HG03060 (cell line): ENCODE results near the gene SLC22A5.

Experiments used
- ATAC-seq: cut with Tn5 transposase; IDR thresholded peaks from one replicate; pipeline ENCODE4 v1.9.1; 2021; ENCODE audit warnings: low read depth, moderate number of reproducible peaks; ENCODE audit not compliant: unreplicated experiment

SLC22A5 gene

DNA sequence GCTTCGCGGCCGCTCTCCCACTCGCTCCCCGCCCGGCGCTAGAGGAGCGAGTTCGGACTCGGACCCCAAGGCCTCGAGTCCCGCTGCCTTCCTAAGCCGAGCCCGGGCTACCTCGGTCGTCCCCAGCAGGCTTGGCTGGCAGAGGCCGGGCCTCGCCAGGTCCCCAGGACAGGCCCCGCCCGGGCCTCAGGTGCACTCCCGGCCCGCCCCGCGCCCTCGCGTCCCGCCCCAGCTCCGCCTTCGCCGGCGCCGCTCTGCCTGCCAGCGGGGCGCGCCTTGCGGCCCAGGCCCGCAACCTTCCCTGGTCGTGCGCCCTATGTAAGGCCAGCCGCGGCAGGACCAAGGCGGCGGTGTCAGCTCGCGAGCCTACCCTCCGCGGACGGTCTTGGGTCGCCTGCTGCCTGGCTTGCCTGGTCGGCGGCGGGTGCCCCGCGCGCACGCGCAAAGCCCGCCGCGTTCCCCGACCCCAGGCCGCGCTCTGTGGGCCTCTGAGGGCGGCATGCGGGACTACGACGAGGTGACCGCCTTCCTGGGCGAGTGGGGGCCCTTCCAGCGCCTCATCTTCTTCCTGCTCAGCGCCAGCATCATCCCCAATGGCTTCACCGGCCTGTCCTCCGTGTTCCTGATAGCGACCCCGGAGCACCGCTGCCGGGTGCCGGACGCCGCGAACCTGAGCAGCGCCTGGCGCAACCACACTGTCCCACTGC is at the start of gene SLC22A5:
TSS of gene SLC22A5 (plus strand) at position 237 of the 707 bp plus-strand sequence. CDS start at position 500, 263 bp downstream.
- ATAC-seq = peak; percentile 52

- ATAC-seq = no peak
Measured at GRCh38 chr5:132319975-132320374, 49.5 kb upstream of the SLC22A5 start.

GRCh38 chr5:132321109-132321721 is 48.3 kb upstream of the SLC22A5 start:
- ATAC-seq = no peak

GRCh38 chr5:132322266-132322665 is 47.2 kb upstream of the SLC22A5 start:
- no peak for ATAC-seq

- ATAC-seq = no peak
Measured at GRCh38 chr5:132323202-132323601, 46.3 kb upstream of the SLC22A5 start.

- no peak for ATAC-seq
Measured at GRCh38 chr5:132325691-132326090, 43.8 kb upstream of the SLC22A5 start.

DNA sequence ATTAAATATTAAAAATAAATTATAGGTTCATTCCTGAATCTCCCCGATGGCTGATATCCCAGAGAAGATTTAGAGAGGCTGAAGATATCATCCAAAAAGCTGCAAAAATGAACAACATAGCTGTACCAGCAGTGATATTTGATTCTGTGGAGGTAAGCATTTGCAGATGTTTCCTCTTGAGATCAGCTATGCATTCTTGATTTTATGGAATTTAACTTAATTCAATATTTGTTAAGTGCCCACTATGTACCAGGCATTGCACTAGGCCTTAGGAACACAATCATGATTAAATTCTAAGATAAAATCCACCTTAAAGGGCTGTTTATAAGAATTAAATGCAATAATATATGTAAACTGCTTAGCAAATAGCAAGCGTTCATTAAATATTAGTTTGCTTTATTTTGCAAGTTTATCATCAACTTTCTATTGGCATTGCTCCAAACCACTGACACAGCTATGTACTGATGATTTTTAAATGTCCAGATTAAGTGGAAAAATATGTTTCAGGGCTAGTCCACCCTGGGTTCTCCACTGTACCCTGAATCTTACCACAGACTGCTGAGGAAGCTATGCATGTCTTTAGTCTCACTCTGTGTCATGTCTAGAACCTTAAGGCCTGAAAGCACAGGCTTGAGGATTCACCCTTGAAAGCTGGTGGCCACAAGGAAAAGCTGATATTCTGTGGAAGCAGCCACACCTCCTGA is 42.1 kb upstream of the SLC22A5 start:
- ATAC-seq = no peak

- no peak for ATAC-seq
Measured at GRCh38 chr5:132334812-132335211, 34.7 kb upstream of the SLC22A5 start.

- ATAC-seq = no peak
Measured at GRCh38 chr5:132335402-132335801, 34.1 kb upstream of the SLC22A5 start.

DNA sequence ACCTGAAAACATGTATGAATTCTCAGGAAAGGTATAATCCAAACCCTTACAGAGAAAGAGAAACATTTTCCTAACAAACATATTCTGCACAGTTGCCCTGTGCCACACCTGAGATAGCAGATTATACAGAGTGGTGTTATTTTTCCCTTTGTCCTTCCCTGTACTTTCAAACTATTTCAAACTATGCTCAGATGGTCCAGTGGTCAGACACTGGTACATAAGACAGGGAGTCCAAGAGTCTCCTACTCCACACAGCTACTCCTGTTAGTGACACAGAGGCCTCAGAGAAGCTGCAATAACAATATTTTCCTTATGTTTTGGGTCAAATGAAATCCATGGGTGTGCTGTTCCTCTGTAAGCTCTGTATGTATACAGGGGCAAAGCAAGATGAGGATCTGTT is 30.0 kb upstream of the SLC22A5 start:
- no peak for ATAC-seq

GRCh38 chr5:132342291-132343180 is 27.0 kb upstream of the SLC22A5 start:
- no peak for ATAC-seq

DNA sequence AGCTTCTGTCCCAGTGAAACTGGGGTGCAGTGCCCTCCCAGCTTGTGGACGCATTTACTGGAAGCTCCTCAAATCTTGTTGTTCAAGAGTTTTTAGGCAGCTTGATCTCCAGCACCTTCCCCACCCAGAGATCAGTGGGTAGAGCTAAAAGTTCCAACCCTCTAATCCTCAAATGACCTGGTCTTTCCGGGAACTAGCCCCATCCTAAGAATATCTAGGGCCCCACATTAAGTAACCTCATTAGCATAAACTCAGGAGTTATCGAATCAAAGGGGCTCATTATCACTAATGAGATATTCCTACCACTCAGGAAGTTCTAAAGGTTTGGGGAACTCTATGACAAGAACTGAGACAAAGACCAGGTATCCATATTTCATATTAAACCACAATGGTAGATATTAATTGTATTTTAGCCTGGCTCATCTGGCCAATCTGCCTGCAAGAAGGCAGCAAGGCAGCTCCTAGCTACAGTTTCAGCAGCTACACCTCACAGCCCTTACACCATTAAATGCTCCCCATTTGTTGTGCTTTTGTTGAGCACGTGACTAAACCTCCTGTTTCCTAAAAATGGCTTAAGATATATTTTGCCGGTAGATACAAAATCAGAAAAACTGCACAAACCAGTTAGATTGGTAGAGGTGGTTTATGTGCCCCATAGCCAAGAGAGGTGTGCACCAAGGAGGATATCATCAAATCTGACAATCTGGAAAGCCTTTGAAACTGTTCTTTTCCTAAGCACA is 24.6 kb upstream of the SLC22A5 start:
- no peak for ATAC-seq

- no peak for ATAC-seq
Measured at GRCh38 chr5:132353486-132353995, 16.0 kb upstream of the SLC22A5 start.

DNA sequence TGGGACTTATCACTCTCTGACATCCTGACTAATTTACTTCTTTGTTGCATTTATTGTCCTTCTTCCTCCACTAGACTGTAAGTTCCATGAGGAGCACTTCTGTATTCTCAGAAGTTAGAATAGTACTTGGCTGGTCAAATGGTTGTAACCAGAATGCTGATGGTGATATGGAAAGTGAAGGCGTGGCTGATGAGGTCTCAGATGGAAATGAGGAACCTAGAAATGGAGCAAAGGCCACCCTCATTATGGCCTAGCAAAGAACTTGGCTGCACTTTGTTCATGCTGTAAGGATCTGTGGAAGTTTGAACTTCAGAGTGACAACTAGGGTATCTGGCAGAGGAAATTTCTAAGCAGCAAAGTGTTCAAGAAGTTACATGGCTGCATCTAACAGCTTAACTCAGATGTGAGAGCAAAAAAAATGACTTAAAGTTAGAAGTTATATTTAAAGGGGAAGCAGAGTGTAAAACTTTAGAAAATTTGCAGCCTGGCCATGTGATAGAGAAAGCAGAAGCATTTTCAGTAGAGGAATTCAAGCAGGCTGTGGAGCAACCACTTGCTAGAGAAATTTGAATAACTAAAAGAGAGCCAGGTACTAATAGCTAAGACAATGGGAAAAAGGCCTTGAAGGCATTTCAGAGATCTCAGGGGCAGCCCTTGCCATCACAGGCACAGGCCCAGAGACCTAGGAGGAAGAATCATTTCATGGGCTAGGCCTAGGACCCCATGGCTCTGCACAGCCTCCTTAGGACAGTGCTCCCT is 14.9 kb upstream of the SLC22A5 start:
- no peak for ATAC-seq

DNA sequence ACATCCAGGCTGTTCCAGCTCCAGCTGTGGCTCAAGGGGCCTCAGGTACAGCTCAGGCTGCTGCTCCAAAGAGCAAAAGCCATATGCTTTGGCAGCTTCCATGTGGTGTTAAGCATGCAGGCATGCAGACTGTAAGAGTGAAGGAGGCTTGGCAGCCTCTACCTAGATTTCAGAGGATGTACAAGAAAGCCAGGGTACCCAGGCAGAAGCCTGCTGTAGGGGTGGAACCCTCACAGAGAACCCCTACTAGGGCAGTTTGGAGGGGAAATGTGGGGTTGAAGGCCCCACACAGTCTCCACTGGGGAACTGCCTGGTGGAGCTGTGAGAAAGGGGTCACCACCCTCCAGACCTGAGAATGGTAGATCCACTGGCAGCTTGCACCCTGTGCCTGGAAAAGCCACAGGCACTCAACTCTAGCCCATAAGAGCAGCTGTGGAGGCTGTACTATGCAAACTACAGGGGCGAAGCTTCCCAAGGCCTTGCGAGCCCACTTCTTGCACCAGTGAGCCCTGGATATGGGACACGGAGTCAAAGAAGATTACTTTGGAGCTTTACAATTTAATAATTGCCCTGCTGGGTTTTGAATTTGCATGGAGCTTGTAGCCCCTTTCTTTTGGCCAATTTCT is 14.3 kb upstream of the SLC22A5 start:
- no peak for ATAC-seq

DNA sequence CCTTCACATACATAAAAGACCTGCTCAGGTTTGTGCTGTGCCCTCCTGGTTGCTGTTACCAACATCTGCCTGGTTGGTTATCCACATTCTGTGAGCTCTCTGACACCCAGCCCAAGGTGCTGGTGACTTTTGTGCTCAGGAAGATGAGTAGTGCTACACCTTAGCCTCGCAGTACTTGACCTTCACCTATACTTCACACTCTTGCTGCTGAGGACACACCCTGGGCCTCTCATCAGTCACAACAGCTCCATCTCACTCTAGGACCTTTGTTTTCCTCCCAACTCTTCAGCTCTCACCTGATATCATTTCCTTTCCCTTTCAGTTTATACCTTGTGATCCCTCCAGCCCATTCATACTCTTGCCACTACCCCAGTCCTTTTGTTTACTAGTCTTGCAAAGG is 10.7 kb upstream of the SLC22A5 start:
- no peak for ATAC-seq

DNA sequence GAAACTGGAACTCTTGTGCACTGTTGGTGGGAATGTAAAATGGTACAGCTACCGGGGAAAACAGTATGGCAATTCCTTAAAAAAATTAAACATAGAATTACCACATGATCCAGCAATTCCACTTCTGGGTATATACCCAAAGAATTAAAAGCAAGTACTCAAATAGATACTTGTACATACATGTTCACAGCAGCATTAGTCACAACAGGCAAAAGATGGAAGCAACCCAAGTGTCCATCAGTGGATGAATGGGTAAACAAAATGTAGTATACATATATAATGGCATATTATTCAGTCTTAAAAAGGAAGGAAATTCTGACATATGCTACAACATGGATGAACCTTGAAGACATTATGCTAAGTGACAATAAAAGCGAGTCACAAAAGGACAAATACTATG is 7.4 kb upstream of the SLC22A5 start:
- ATAC-seq = no peak

DNA sequence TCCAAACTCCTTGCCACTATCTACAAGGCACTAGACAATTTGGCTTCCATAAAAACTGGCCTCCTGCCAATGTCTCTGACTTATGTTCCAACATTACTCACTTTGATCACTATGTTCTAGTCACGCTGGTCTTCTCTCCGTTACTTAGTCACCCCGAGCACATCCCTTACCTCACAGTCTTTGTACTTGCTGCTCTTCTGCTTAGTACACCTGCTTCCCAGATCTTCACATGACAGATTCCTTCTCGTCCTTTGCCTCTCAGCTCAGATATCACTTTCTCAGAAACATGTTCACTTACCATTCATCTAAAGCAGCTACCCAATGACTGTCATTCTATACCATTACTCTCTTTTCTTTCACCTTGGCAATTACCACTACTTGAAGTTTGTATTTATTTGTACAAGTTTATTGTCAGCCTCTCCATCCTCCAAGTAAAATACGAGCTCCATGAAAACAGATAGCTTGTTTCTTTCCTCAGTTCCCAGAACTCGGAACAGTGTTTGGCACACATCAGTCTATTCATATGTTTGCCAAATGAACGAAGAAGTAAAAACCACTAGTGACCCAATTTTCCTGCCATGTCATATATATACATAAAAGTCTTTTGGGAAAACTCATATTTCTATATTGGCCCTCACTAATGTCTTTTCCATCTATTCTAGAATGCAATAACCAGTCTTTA is 5.9 kb upstream of the SLC22A5 start:
- ATAC-seq = no peak
